ENCODE data around the gene APOC4.
"Not testable (repeated sequence)": the region's sequence is repeated elsewhere in the genome, so short reads cannot be mapped to it uniquely, and the experiment has no call there.

The APOC4 gene

GRCh38 chr19:44957526-44957925, 15.5 kb downstream of the APOC4 start:
- in situ Hi-C loops (cut with HindIII; ENCODE audit: low sequenced_read_pairs), result no loop called here

GRCh38 chr19:44958090-44958489, 16.1 kb downstream of the APOC4 start:
- in situ Hi-C loops (cut with HindIII; ENCODE audit: low sequenced_read_pairs), result no loop called here

- in situ Hi-C loops (cut with HindIII; ENCODE audit: low sequenced_read_pairs), result no loop called here
Observed at GRCh38 chr19:44959691-44960090, 17.7 kb downstream of the APOC4 start.

- in situ Hi-C loops (cut with HindIII; ENCODE audit: low sequenced_read_pairs), result no loop called here
Observed at GRCh38 chr19:44960906-44961728, 19.1 kb downstream of the APOC4 start.

- in situ Hi-C loops (cut with HindIII; ENCODE audit: low sequenced_read_pairs), result no loop called here
Observed at GRCh38 chr19:44961821-44962220, 19.8 kb downstream of the APOC4 start.

GRCh38 chr19:44968118-44968517, 26.1 kb downstream of the APOC4 start:
- in situ Hi-C loops (cut with HindIII; ENCODE audit: low sequenced_read_pairs), result no loop called here

GRCh38 chr19:44968670-44969069, 26.6 kb downstream of the APOC4 start:
- in situ Hi-C loops (cut with HindIII; ENCODE audit: low sequenced_read_pairs), result no loop called here

GRCh38 chr19:44969437-44969836, 27.4 kb downstream of the APOC4 start:
- in situ Hi-C loops (cut with HindIII; ENCODE audit: low sequenced_read_pairs), result no loop called here

- in situ Hi-C loops (cut with HindIII; ENCODE audit: low sequenced_read_pairs), result not testable (repeated sequence)
Observed at GRCh38 chr19:44971451-44971850, 29.4 kb downstream of the APOC4 start.

- in situ Hi-C loops (cut with HindIII; ENCODE audit: low sequenced_read_pairs), result no loop called here
Observed at GRCh38 chr19:44972802-44973201, 30.8 kb downstream of the APOC4 start.

GRCh38 chr19:44973982-44974735, 32.1 kb downstream of the APOC4 start:
- in situ Hi-C loops (cut with HindIII; ENCODE audit: low sequenced_read_pairs), result no loop called here

GRCh38 chr19:44974857-44975256, 32.8 kb downstream of the APOC4 start:
- in situ Hi-C loops (cut with HindIII; ENCODE audit: low sequenced_read_pairs), result no loop called here

- in situ Hi-C loops (cut with HindIII; ENCODE audit: low sequenced_read_pairs), result no loop called here
Observed at GRCh38 chr19:44975444-44975843, 33.4 kb downstream of the APOC4 start.

GRCh38 chr19:44984005-44984404, 42.0 kb downstream of the APOC4 start:
- in situ Hi-C loops (cut with HindIII; ENCODE audit: low sequenced_read_pairs), result no loop called here

GRCh38 chr19:44985445-44985844, 43.4 kb downstream of the APOC4 start:
- in situ Hi-C loops (cut with HindIII; ENCODE audit: low sequenced_read_pairs), result no loop called here

- in situ Hi-C loops (cut with HindIII; ENCODE audit: low sequenced_read_pairs), result no loop called here
Observed at GRCh38 chr19:44986389-44986788, 44.4 kb downstream of the APOC4 start.

GRCh38 chr19:44987148-44987675, 45.2 kb downstream of the APOC4 start:
- in situ Hi-C loops (cut with HindIII; ENCODE audit: low sequenced_read_pairs), result no loop called here

GRCh38 chr19:44988273-44988672, 46.2 kb downstream of the APOC4 start:
- in situ Hi-C loops (cut with HindIII; ENCODE audit: low sequenced_read_pairs), result no loop called here

- in situ Hi-C loops (cut with HindIII; ENCODE audit: low sequenced_read_pairs), result no loop called here
Observed at GRCh38 chr19:44988896-44989556, 47.0 kb downstream of the APOC4 start.

GRCh38 chr19:44990459-44990858, 48.4 kb downstream of the APOC4 start:
- in situ Hi-C loops (cut with HindIII; ENCODE audit: low sequenced_read_pairs), result no loop called here

- in situ Hi-C loops (cut with HindIII; ENCODE audit: low sequenced_read_pairs), result no loop called here
Observed at GRCh38 chr19:44990966-44991365, 48.9 kb downstream of the APOC4 start.

Measured in DLD1 (cell line).